Osteoblast (primary cell): ENCODE results near the gene SLC48A1. TPM values are rescaled to one million over a fixed set of nuclear protein-coding genes. Genes with fewer than 3 reads are reported as not detected.

ENCODE experiments used
- DNase-seq: peaks from one replicate; pipeline ENCODE4 v3.0.0; 2011; ENCODE audit warnings: low spot score, mixed read lengths; ENCODE audit not compliant: insufficient read length; ENCODE audit errors: missing footprints
- H2AFZ ChIP-seq: 2 replicates; pipeline ENCODE4 v1.6.0; 2011; ENCODE audit warnings: mild to moderate bottlenecking, low read length
- H3K27ac ChIP-seq: 2 replicates; pipeline ENCODE4 v1.5.1; 2011; ENCODE audit warnings: mild to moderate bottlenecking, low read depth, low read length, moderate library complexity
- H3K27me3 ChIP-seq: 2 replicates; pipeline ENCODE4 v1.6.0; 2012; ENCODE audit warnings: mild to moderate bottlenecking, control low read depth, inconsistent platforms, low read length, moderate library complexity; ENCODE audit not compliant: insufficient read depth
- H3K36me3 ChIP-seq: 2 replicates; pipeline ENCODE4 v1.5.1; 2011; ENCODE audit warnings: mild to moderate bottlenecking, low read length, control low read depth, moderate library complexity; ENCODE audit not compliant: insufficient read depth
- H3K4me1 ChIP-seq: 2 replicates; pipeline ENCODE4 v1.5.1; 2011; ENCODE audit warnings: mild to moderate bottlenecking, low read length, control low read depth, moderate library complexity; ENCODE audit not compliant: insufficient read depth
- H3K4me2 ChIP-seq: 2 replicates; pipeline ENCODE4 v1.6.0; 2011; ENCODE audit warnings: mild to moderate bottlenecking, low read length; ENCODE audit not compliant: insufficient read depth
- H3K4me3 ChIP-seq: fragments of 200-600 bp; sonication (generic); 3 replicates; pipeline ENCODE4 v1.5.1; 2012; ENCODE audit warnings: mild to moderate bottlenecking, low read length, inconsistent platforms; ENCODE audit not compliant: insufficient read depth
- H3K79me2 ChIP-seq: 2 replicates; pipeline ENCODE4 v1.6.0; 2012; ENCODE audit warnings: mild to moderate bottlenecking, low read length, control low read depth, inconsistent platforms; ENCODE audit not compliant: insufficient read depth
- H3K9me3 ChIP-seq: 2 replicates; pipeline ENCODE4 v1.5.1; 2011; ENCODE audit warnings: low read depth, low read length, control low read depth
- H4K20me1 ChIP-seq: 2 replicates; pipeline ENCODE4 v1.6.0; 2012; ENCODE audit warnings: mild to moderate bottlenecking, low read length, control low read depth; ENCODE audit not compliant: insufficient read depth
- CTCF ChIP-seq: IDR thresholded peaks from 2 replicates; pipeline ENCODE4 v1.5.1; 2011; ENCODE audit warnings: mild to moderate bottlenecking, low read depth, low read length, moderate library complexity; ENCODE audit errors: extremely low read depth
- total RNA-seq: library from RNA; depleted of rRNA; stranded (reverse); fragments of >200 nt; gene quantifications from 2 replicates; pipeline ENCODE4 v1.2.3, GENCODE V29; 2012

SLC48A1 gene
- total RNA-seq, 1 donor = 19.2 TPM

- peaks cover 60% of the 10 kb centered on the region for H3K36me3 ChIP-seq
- DNase-seq = no peak
- H3K9me3 ChIP-seq = no peaks in the 10 kb centered on the region
- no peaks in the 10 kb centered on the region for H3K27me3 ChIP-seq
- no peak overlapping the region for H2AFZ ChIP-seq
- no peak for TF ChIP-seq CTCF
- no peak overlapping the region for H3K27ac ChIP-seq
- peaks cover 66% of the 10 kb centered on the region for H3K79me2 ChIP-seq
- peaks cover 58% of the 10 kb centered on the region for H4K20me1 ChIP-seq
- peaks cover 22% of the 10 kb centered on the region for H3K4me1 ChIP-seq
- no peak overlapping the region for H3K4me3 ChIP-seq
- H3K4me2 ChIP-seq = no peak overlapping the region
These were observed 24.4 kb downstream of the SLC48A1 start for GRCh38 chr12:47797441-47797840.

GRCh38 chr12:47798382-47798948 is 25.4 kb downstream of the SLC48A1 start:
- no peak for TF ChIP-seq CTCF
- H4K20me1 ChIP-seq = peaks cover 68% of the 10 kb centered on the region
- no peak overlapping the region for H3K27ac ChIP-seq
- H3K36me3 ChIP-seq = peaks cover 54% of the 10 kb centered on the region
- no peaks in the 10 kb centered on the region for H3K27me3 ChIP-seq
- no peak overlapping the region for H3K4me3 ChIP-seq
- no peaks in the 10 kb centered on the region for H3K9me3 ChIP-seq
- no peak for DNase-seq
- H2AFZ ChIP-seq = no peak overlapping the region
- H3K4me1 ChIP-seq = peaks cover 24% of the 10 kb centered on the region
- no peak overlapping the region for H3K4me2 ChIP-seq
- H3K79me2 ChIP-seq = peaks cover 76% of the 10 kb centered on the region

GRCh38 chr12:47799357-47799955 is 26.4 kb downstream of the SLC48A1 start:
- no peaks in the 10 kb centered on the region for H3K9me3 ChIP-seq
- peaks cover 77% of the 10 kb centered on the region for H3K79me2 ChIP-seq
- peaks cover 24% of the 10 kb centered on the region for H3K4me1 ChIP-seq
- H2AFZ ChIP-seq = no peak overlapping the region
- no peaks in the 10 kb centered on the region for H3K27me3 ChIP-seq
- peaks cover 73% of the 10 kb centered on the region for H4K20me1 ChIP-seq
- peak overlapping the region; percentile 24 for H3K27ac ChIP-seq
- peak; percentile 97 for DNase-seq
- peaks cover 50% of the 10 kb centered on the region for H3K36me3 ChIP-seq
- no peak overlapping the region for H3K4me2 ChIP-seq
- H3K4me3 ChIP-seq = no peak overlapping the region
- TF ChIP-seq CTCF = no peak

GRCh38 chr12:47800582-47800981 is 27.5 kb downstream of the SLC48A1 start:
- Histone ChIP-seq H3K4me2 (no peak overlapping the region), H2AFZ (no peak overlapping the region), H4K20me1 (peaks cover 83% of the 10 kb centered on the region), H3K27ac (no peak overlapping the region), H3K9me3 (no peaks in the 10 kb centered on the region), H3K4me1 (peaks cover 25% of the 10 kb centered on the region), H3K27me3 (no peaks in the 10 kb centered on the region), H3K79me2 (peaks cover 88% of the 10 kb centered on the region), H3K36me3 (peaks cover 52% of the 10 kb centered on the region), H3K4me3 (no peak overlapping the region)
- no peak for DNase-seq
- no peak for TF ChIP-seq CTCF
